ENCODE measurements around the gene ATP6V1D.

The ATP6V1D gene

DNA sequence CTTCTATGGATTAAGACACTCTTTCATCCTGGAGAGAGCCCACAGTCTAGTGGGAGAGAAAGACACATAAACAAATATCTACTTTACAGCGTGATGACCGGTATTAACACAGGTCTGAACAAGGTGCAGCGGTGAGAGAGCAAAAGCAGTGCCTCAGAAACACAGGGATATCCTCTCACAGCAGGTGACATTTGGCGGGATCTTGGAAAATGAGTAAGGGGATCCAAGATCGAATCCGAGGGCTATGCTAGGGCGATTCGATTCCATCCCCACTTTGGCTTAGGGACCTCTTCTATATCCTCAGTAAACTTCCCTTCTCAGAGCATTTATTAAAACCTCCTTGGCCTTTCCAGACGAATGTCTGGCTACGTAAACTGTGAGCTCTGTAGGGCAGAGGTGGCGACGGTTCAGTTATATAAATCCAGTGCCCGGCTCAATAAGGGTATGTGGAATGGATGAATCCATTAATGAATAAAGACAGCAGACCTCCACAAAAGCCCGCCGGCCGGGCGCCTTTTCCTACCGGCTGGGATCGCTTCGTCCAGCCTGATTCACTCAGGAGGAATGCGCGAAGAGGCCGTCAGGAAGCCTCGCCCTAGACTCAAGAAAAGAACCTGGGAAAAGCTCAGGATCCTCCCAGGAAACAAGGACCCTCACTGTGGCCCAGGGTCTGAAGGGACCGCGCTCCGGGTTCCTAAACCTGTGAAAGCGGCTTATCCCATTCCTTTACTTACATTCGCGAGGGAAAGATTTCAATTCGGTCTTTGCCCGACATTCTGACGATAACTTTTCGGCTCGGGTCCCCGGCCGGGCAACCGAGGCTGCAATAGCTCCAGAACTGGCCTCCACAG is 455 bp downstream of the ATP6V1D start:
- DNase-seq (ENCODE audit: low spot score), result peak; percentile 83
- Histone ChIP-seq H3K27me3 (ENCODE audit: insufficient read depth, poor library complexity, severe bottlenecking) (no peaks in the 10 kb centered on the region), H3K9me3 (ENCODE audit: severe bottlenecking) (no peaks in the 10 kb centered on the region), H3K4me3 (ENCODE audit: severe bottlenecking) (peak overlapping the region; percentile 73), H3K4me1 (ENCODE audit: insufficient read depth, poor library complexity, severe bottlenecking) (peaks cover 24% of the 10 kb centered on the region), H3K27ac (ENCODE audit: poor library complexity, severe bottlenecking) (peak overlapping the region; percentile 84), H3K36me3 (ENCODE audit: low read depth) (peaks cover 36% of the 10 kb centered on the region)
- ATAC-seq (ENCODE audit: low read depth), result peak; percentile 66
- TF ChIP-seq, protein P1, sequence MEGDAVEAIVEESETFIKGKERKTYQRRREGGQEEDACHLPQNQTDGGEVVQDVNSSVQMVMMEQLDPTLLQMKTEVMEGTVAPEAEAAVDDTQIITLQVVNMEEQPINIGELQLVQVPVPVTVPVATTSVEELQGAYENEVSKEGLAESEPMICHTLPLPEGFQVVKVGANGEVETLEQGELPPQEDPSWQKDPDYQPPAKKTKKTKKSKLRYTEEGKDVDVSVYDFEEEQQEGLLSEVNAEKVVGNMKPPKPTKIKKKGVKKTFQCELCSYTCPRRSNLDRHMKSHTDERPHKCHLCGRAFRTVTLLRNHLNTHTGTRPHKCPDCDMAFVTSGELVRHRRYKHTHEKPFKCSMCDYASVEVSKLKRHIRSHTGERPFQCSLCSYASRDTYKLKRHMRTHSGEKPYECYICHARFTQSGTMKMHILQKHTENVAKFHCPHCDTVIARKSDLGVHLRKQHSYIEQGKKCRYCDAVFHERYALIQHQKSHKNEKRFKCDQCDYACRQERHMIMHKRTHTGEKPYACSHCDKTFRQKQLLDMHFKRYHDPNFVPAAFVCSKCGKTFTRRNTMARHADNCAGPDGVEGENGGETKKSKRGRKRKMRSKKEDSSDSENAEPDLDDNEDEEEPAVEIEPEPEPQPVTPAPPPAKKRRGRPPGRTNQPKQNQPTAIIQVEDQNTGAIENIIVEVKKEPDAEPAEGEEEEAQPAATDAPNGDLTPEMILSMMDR (IDR thresholded peaks at IDR 0.05; ENCODE audit: poor library complexity, severe bottlenecking), result no peak

DNA sequence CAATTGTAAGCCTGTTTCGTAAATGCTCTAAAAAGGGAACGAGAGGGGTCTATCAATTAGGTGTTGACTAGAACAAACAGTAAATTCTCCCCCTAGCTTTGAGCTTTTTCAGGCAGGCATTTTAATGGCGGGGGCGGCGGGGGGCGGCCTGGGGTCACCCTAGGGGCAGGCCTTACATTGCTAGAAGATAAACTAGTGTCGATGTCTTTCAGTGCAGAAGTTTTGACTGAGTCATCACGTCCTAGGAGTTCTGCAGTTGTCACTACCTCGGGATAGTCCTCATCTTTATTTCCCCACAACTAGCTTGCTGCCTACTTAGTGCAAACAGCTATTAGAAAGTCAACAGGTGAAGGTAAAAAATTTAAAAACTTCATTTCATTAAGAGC is 1.6 kb downstream of the ATP6V1D start:
- TF ChIP-seq, protein P1 (IDR thresholded peaks at IDR 0.05; ENCODE audit: poor library complexity, severe bottlenecking), result no peak
- Histone ChIP-seq H3K4me1 (ENCODE audit: insufficient read depth, poor library complexity, severe bottlenecking) (peaks cover 24% of the 10 kb centered on the region), H3K4me3 (ENCODE audit: severe bottlenecking) (peak overlapping the region; percentile 73), H3K36me3 (ENCODE audit: low read depth) (peaks cover 31% of the 10 kb centered on the region), H3K27ac (ENCODE audit: poor library complexity, severe bottlenecking) (peak overlapping the region; percentile 84), H3K9me3 (ENCODE audit: severe bottlenecking) (no peaks in the 10 kb centered on the region), H3K27me3 (ENCODE audit: insufficient read depth, poor library complexity, severe bottlenecking) (no peaks in the 10 kb centered on the region)
- ATAC-seq (ENCODE audit: low read depth), result no peak
- no peak for DNase-seq (ENCODE audit: low spot score)

DNA sequence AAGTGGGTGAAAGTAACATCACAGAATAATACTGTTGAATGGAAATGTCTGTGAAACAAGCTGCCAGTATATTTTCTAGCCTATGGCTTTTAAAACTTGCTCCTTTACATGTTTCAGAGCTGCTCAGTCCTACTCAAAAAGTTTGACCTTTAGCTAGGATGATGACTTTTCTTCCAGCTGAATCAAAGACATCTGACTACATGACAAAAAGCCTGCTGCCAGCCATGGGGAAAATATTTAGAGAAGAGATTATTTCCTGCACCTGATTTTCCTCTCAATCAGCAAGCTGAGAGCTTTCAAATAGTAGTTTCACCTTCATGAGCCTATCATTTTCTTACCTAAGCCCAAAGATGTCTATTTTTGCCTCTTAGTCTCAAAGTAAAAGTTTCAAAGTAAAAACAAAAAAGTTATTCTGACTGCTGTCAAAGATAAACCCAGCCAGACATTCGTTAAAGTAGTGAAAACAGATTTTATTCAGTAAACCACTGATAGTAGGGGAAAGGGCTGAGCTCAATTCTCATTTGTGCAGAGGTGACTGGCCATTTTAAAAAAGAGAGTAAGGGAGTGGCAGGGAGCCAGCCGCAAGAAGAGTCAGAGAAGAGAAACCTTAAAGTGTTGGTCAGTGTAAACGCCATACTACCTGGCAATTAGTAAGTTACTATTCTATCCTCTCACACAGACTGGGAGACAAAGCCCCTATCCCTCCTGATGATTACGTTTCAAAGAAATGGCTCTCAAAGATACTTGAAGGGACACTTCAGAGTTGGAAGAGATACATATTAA is 2.2 kb downstream of the ATP6V1D start:
- no peaks in the 10 kb centered on the region for H3K27me3 ChIP-seq (ENCODE audit: insufficient read depth, poor library complexity, severe bottlenecking)
- H3K4me3 ChIP-seq (ENCODE audit: severe bottlenecking), result peak overlapping the region; percentile 73
- H3K27ac ChIP-seq (ENCODE audit: poor library complexity, severe bottlenecking), result no peak overlapping the region
- ATAC-seq (ENCODE audit: low read depth), result no peak
- no peaks in the 10 kb centered on the region for H3K9me3 ChIP-seq (ENCODE audit: severe bottlenecking)
- TF ChIP-seq, protein P1 (IDR thresholded peaks at IDR 0.05; ENCODE audit: poor library complexity, severe bottlenecking), result no peak
- peaks cover 31% of the 10 kb centered on the region for H3K36me3 ChIP-seq (ENCODE audit: low read depth)
- H3K4me1 ChIP-seq (ENCODE audit: insufficient read depth, poor library complexity, severe bottlenecking), result peaks cover 22% of the 10 kb centered on the region
- no peak for DNase-seq (ENCODE audit: low spot score)

DNA sequence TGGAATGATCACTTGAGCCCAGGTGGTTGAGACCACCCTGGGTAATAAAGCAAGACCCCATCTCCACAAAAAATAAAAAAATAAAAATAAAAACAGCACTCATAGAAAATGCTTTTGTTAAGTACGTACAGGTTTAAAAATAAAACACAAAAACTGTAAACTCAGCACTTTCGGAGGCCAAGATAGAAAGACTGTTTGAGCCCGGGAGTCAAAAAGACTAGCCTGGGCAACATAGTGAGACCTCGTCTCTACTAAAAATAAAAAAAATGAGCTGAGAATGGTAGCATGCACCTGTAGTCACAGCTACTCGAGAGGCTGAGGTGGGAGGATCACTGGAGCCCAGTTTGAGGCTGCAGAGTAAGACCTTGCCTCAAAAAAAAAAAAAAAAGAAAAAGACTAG is 7.5 kb downstream of the ATP6V1D start:
- H3K36me3 ChIP-seq (ENCODE audit: low read depth), result peaks cover 68% of the 10 kb centered on the region
- DNase-seq (ENCODE audit: low spot score) (no peak), ATAC-seq (ENCODE audit: low read depth) (no peak)
- H3K27ac ChIP-seq (ENCODE audit: poor library complexity, severe bottlenecking), result no peak overlapping the region
- TF ChIP-seq, protein P1 (IDR thresholded peaks at IDR 0.05; ENCODE audit: poor library complexity, severe bottlenecking), result no peak
- H3K27me3 ChIP-seq (ENCODE audit: insufficient read depth, poor library complexity, severe bottlenecking), result no peaks in the 10 kb centered on the region
- peaks cover 2% of the 10 kb centered on the region for H3K4me1 ChIP-seq (ENCODE audit: insufficient read depth, poor library complexity, severe bottlenecking)
- H3K4me3 ChIP-seq (ENCODE audit: severe bottlenecking), result no peak overlapping the region
- no peaks in the 10 kb centered on the region for H3K9me3 ChIP-seq (ENCODE audit: severe bottlenecking)
